HG03439 (cell line): Measurements from ENCODE around the gene KRT76.

Experiments used
- ATAC-seq: cut with Tn5 transposase; IDR thresholded peaks from one replicate; pipeline ENCODE4 v1.9.1; 2021; ENCODE audit warnings: mild to moderate bottlenecking, moderate library complexity; ENCODE audit not compliant: unreplicated experiment

The KRT76 gene

GRCh38 chr12:52776913-52777395, at the start of gene KRT76:
KRT76 (minus strand) TSS chr12:52777345; CDS start chr12:52777291, 54 bp downstream.
- no peak for ATAC-seq

DNA sequence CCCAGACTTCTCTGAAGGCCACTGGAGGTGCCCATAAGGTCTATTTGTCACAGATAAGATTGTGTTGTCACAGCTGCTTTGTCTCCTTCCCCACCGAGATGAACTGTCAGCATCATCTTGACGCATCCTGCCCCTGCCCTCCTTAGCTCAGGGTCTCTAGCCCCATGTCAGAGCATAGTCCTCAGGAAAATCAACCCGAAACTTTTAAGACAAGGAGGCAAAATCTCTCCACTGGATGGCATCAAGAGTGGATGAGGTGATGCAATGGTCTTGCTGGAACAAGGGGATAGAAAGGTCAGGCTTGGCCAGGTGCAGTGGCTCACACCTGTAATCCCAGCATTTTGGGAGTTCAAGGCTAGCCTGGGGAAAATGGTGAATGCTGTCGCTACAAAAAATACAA, 48.8 kb upstream of the KRT76 start:
- no peak for ATAC-seq

DNA sequence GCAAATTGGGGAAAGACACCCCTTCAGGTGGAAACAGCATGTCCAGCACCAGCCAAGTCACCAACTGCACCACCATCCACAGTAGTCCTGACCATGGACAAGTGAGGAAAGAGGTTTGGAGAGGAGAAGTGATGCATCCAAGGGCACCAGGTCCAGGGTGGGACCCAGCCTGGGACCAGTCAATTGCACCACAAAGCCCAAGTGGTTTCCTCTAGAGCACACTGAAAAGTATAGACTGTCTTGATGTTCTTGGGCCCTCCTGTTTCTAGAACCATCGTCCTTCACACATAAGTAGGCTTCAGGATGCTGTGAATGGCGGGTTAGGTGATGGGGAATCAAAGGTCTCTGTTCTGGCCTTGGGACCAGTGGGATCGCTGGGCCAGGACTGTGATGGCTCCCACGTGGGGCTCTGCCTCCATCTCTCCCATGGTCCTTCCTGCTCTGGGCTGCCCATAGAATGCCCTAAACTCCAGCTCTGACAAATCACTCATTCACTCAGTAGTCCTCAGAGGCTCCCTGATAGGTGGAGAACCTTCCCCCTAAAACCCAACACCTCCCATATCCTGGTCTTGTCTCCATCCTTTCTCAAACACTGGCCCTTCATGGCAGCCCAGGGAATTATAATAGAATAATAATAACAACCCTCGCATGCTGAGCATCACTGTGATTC, 47.7 kb upstream of the KRT76 start:
- no peak for ATAC-seq

- no peak for ATAC-seq
These were observed 46.8 kb upstream of the KRT76 start for GRCh38 chr12:52823761-52824450.

DNA sequence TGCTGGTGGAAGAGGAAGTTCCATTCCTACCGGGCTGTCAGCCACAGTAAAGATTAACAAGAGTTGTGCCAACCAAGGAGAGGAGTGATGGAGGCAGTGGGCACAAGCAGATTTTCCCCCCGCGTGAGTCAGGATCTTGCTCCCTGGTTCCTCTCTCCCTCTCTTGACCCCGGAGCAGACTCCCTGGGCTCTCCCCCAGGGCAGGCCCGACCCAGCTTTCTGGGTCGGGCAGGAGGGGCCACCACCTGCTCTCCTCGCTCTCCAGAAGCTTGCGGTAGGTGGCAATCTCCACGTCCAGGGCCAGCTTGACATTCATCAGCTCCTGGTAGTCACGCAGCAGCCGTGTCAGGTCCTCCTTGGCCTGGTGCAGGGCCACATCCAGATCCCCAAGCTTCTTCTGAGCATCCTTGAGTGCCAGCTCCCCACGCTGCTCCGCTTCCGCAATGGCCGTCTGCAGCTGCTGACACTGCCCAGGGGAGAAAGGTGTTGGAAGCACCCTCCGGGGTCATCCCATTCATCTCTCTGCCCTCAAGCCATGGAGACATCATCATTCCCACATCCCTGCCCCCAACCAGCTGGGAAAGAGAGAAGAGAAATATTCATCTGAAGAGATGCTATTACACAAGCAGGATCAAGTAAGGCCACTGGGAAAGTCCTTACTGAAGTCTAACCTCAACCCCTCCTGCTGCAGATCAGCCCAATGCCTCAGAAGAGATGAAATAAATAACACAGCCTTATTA, 45.8 kb upstream of the KRT76 start:
- ATAC-seq, result no peak

DNA sequence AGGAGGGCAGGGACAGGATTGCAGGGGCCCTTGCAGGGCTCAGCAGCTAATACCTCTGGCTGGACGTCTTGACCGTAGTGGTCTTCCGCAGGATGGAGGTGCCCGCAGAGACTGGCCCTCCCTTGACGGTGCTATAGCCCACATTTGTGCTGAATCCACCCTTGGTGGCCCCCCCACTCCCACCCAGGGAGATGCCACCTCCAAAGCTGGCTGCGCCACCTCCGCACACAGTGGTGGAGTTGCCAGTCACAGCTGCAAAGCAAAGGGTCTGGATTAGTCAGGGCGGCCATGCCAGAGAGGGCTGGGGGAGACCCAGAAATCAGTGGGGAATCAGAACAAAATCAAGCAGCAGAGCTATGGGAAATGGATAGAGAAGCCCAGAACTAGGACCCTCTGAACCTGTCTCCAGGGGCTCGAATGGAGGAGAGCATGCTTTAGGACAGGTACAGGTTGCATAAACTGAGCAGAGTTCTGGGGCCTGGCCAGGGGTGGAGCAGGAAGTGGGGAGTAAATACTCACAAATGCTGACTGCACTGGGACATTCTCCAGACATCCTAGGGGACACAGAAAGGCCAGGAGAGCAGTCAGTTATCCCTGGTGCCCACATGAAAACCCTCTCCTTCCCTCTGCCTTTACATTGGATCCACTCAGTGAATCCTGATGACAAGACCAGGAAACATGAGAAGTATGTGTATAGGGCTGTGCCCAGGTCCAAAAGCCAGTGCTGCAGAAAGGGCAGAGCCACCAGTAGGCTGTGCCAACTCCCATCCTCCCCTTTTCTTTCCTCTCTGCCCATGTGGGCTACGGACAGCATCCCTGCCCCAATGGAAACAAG, 44.9 kb upstream of the KRT76 start:
- ATAC-seq, result no peak

DNA sequence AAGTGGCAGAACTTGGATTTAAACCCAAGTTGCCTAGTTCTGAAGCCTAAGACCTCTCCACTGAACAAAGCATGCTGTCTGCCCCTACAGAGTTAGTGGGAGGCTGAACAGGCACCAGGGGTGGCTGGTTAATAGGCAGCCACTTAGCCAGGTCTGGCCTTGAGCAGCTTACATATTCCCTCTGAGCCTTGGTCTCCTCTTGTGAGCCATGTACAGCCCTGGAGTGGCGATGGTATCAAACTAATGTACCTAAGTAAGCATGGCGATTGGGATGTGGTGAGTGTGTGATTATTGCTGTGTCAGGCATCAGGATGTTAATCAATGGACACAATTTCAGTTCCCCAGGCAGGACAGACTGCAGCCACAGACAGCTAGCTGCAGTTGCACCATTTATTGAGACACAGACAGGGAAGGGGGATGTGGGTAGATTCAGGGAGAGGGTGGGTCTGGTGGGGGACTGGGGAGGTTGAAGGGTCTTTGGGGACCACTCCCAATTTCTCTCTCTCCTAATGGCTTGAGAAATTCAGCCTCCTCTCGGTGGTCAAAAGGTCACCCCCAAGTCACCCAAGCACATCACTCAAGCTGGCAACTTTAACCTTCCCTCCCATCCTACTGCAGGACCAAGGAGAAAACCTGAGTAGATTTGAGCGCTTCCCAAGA, 44.1 kb upstream of the KRT76 start:
- no peak for ATAC-seq

DNA sequence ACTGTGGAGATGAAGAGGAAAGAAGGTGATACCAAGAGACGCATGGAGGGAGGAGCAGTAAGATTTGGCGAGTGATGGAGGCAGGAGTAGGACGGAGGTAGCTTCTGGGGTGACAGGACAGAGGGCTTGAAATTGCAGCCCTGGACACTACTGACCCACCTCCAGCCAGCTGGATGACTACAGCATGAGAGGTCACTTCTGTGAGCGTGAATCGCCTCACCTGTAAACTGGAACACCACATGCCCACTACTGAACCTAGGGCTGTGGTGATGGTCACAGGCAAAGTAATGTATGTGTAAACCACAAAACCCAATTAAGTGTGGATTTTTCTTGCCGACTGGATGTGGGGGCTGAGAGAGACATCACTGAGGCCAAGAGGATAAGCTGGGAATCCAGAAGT, 43.4 kb upstream of the KRT76 start:
- ATAC-seq, result no peak

DNA sequence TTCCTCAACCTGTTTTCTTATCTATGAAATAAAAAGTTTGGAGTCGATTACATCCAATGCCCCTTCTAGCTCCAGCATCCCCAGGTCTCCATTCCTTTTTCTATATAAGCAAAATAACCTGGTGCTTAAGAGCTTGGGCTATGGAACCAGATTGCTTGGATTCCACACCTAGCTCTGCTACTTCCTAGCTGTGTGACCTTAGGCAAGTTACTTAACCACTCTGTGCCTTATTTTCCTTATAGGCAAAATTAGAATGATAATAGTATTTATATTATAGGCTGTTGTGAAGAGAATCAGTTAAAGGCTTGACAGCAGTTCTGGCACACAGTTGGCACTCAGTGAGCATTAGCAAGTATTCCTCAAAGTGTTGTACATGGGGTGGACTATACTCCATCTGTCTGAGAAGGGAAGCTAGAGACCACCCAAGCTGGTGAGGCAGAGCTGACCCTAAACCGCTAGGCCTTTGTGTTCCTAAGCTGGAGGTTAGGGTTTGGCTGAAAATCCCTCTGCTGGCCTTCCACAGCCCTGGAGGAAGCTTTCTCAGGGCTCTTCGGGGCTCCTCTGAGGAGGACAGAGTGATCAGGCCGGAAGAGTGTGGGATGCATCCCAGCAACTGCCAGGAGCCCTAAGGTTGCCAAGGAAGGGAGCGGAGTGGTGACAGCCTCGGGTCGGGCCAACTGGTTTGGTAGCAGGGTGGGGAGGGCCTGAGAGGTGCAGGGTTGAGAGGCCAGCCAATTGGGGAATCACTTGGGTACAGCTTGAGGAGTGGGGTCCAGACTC, 42.8 kb upstream of the KRT76 start:
- no peak for ATAC-seq

- no peak for ATAC-seq
These were observed 41.8 kb upstream of the KRT76 start for GRCh38 chr12:52818887-52819420.

DNA sequence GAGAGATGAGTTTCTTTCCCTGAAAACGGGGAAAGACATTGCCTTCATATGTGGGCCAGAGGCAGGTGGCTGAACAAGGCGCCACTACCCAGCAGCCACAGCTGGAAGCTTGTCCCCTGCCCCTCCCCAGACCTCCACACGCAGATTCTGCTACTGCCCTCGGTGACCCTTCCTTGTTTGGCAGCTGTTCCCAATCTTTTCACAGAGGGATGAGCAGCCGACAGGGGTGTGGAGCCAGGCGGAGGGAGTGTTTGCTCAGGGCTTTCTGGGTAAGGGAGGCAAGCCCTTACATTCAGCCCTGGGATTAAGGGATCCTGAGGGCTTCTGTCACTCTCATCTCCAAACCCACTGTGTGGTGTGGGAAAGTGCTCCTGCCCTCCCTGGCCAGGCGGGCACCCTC, 41.2 kb upstream of the KRT76 start:
- no peak for ATAC-seq

- ATAC-seq, result no peak
These were observed 40.6 kb upstream of the KRT76 start for GRCh38 chr12:52817699-52818238.

DNA sequence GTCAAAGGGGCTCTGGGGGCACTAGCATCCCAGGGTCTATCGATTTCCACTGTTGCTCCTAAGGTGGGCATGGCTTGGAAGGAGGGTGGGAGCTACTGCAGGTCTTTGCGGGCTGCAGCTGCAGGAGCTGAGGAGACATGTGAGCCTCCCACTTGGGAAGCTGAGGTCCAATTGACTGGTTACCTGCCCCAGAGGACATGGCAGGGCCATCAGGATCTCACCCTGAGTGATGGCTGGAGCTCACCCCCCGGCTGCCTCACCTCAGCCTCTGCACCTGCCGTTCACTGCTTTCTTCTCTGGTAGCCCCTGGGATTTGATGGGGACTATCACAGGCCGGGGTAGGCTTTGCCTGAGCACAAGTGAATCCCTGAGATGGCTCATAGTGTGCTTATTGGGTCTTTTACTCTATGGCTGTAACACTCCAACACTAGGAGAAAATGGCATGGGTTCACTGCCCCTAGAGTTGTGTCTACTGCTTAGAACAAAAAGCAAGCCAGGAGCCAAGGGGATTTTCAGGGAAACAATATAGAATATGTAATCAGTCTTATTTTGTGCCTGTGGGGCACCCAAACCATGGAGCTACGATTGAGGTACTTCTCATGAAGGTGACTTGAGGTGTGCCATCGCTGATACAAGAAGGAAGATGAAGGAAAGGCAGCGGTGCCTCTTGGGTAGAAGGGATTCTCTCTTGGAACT, 40.0 kb upstream of the KRT76 start:
- no peak for ATAC-seq

- ATAC-seq, result no peak
These were observed 38.8 kb upstream of the KRT76 start for GRCh38 chr12:52815676-52816588.

DNA sequence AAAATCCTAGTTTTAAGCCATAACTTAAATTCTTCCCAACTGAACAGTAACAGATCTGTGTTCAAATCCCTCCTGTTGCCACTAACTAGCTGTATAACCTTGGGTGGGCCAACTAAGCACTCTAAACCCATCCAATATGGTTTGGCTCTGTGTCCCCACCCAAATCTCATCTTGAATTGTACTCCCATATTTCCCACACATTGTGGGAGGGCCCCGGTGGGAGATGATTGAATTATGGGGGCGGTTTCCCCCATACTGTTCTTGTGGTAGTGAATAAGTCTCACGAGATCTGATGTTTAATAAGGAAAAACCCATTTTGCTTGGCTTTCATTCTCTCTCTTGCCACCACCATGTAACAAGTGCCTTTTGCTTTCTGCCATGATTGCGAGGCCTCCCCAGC, 38.0 kb upstream of the KRT76 start:
- ATAC-seq, result no peak

- no peak for ATAC-seq
These were observed 37.6 kb upstream of the KRT76 start for GRCh38 chr12:52814710-52815155.
